ENCODE data around the gene MAD1L1. TPM values are rescaled to one million over a fixed set of nuclear protein-coding genes. Genes with fewer than 3 reads are reported as not detected.

MAD1L1 gene
- total and polyA plus RNA-seq, 2 of the 8 experiments (the other 6 are each of a cell fraction or from before 2014, with no cell fraction given), result 40.4 to 44.6 TPM

- no peak for TF ChIP-seq BCL11A (IDR thresholded peaks at IDR 0.05; ENCODE audit: low read depth in 2 of 2, low read length in 2 of 2)
- no peak for TF ChIP-seq GABPA (IDR thresholded peaks at IDR 0.05; ENCODE audit: borderline replicate concordance, insufficient read depth, low read length)
These were observed 47.7 kb upstream of the MAD1L1 start (continued) for GRCh38 chr7:2280424-2280823.
